ENCODE measurements around the gene CLEC1A. TPM values are rescaled to one million over a fixed set of nuclear protein-coding genes. Genes with fewer than 3 reads are reported as not detected.

CLEC1A gene
- total RNA-seq, 1 experiment from 2014 or later: 0.41 TPM

GRCh38 chr12:10048526-10048925 lies 50.3 kb downstream of the CLEC1A start:
- POLR2A ChIA-PET: no interaction called here
- Histone ChIP-seq H3K36me3 (ENCODE audit: control insufficient read depth, insufficient read depth, low read length) (no peaks in the 10 kb centered on the region), H3K27ac (ENCODE audit: low read length) (no peak overlapping the region), H3K27me3 (ENCODE audit: control insufficient read depth, insufficient read depth, low read length) (no peaks in the 10 kb centered on the region), H3K9me3 (ENCODE audit: control insufficient read depth, insufficient read depth, low read depth, low read length) (no peaks in the 10 kb centered on the region; the same call in 1 of the 2 replicates), H3K4me1 (ENCODE audit: control insufficient read depth, insufficient read depth, low read length) (no peaks in the 10 kb centered on the region), H3K4me3 (ENCODE audit: low read depth in 2 of 2, low read length in 2 of 2) (no peak overlapping the region)
- DNase-seq (ENCODE audit: low read depth, low spot score) (no peak), ATAC-seq (no peak)
- CTCF ChIA-PET: no interaction called here
- intact Hi-C loops (cut with micrococcal nuclease; ENCODE audit: unreplicated experiment): no loop called here
- no TSS peak for BruUV-seq (replicated peaks)
- no peak for TF ChIP-seq SIN3A (IDR thresholded peaks at IDR 0.05; ENCODE audit: borderline replicate concordance, insufficient read depth, low read depth, low read length)
- TF ChIP-seq TCF7L2 (IDR thresholded peaks at IDR 0.05; ENCODE audit: low read depth, low read length): no peak
- TF ChIP-seq POLR2AphosphoS5 (IDR thresholded peaks at IDR 0.05; ENCODE audit: low read depth, low read length): no peak
- TF ChIP-seq REST (IDR thresholded peaks at IDR 0.05; ENCODE audit: insufficient read depth in 1 of 2, low read depth in 2 of 2, low read length in 1 of 2): no peak
- no peak for TF ChIP-seq CTCF (IDR thresholded peaks at IDR 0.05)
- in situ Hi-C loops (cut with HindIII; ENCODE audit: low pct_unique_long_range_greater_than_20kb, low sequenced_read_pairs): no loop called here

- DNase-seq (ENCODE audit: low read depth, low spot score) (no peak), ATAC-seq (no peak)
- in situ Hi-C loops (cut with HindIII; ENCODE audit: low pct_unique_long_range_greater_than_20kb, low sequenced_read_pairs): no loop called here
- TF ChIP-seq CTCF (IDR thresholded peaks at IDR 0.05) (no peak), POLR2AphosphoS5 (IDR thresholded peaks at IDR 0.05; ENCODE audit: low read depth, low read length) (no peak), REST (IDR thresholded peaks at IDR 0.05; ENCODE audit: insufficient read depth in 1 of 2, low read depth in 2 of 2, low read length in 1 of 2) (no peak), SIN3A (IDR thresholded peaks at IDR 0.05; ENCODE audit: borderline replicate concordance, insufficient read depth, low read depth, low read length) (no peak), TCF7L2 (IDR thresholded peaks at IDR 0.05; ENCODE audit: low read depth, low read length) (no peak)
- no peak overlapping the region for H3K4me3 ChIP-seq (ENCODE audit: low read depth in 2 of 2, low read length in 2 of 2)
- ChIA-PET POLR2A (no interaction called here), CTCF (interaction anchor here (0.6 kb wide), 1 partner anchor 1498 kb away, joined by 4 read pairs; no protein-coding TSS in a partner anchor)
- intact Hi-C loops (cut with micrococcal nuclease; ENCODE audit: unreplicated experiment): no loop called here
- H3K9me3 ChIP-seq (ENCODE audit: control insufficient read depth, insufficient read depth, low read depth, low read length): no peaks in the 10 kb centered on the region
- H3K27me3 ChIP-seq (ENCODE audit: control insufficient read depth, insufficient read depth, low read length): no peaks in the 10 kb centered on the region
- BruUV-seq (replicated peaks): no TSS peak
- H3K27ac ChIP-seq (ENCODE audit: low read length): no peak overlapping the region
- no peaks in the 10 kb centered on the region for H3K4me1 ChIP-seq (ENCODE audit: control insufficient read depth, insufficient read depth, low read length)
- H3K36me3 ChIP-seq (ENCODE audit: control insufficient read depth, insufficient read depth, low read length): no peaks in the 10 kb centered on the region
Observed at GRCh38 chr12:10042167-10042566, 56.6 kb downstream of the CLEC1A start.
